ENCODE data around the gene NEDD4. TPM values are rescaled to one million over a fixed set of nuclear protein-coding genes. Genes with fewer than 3 reads are reported as not detected.

Gene NEDD4
- total RNA-seq, 1 donor from 2014 or later = 24.1 TPM

GRCh38 chr15:55863911-55864310 lies 129.5 kb downstream of the NEDD4 start:
- peaks cover 27% of the 10 kb centered on the region for H3K36me3 Mint-ChIP-seq (ENCODE audit: unreplicated experiment)
- no peaks in the 10 kb centered on the region for H3K9me3 Mint-ChIP-seq (ENCODE audit: unreplicated experiment)
- no peaks in the 10 kb centered on the region for H3K27me3 Mint-ChIP-seq (ENCODE audit: unreplicated experiment)
- TF ChIP-seq, protein P1, sequence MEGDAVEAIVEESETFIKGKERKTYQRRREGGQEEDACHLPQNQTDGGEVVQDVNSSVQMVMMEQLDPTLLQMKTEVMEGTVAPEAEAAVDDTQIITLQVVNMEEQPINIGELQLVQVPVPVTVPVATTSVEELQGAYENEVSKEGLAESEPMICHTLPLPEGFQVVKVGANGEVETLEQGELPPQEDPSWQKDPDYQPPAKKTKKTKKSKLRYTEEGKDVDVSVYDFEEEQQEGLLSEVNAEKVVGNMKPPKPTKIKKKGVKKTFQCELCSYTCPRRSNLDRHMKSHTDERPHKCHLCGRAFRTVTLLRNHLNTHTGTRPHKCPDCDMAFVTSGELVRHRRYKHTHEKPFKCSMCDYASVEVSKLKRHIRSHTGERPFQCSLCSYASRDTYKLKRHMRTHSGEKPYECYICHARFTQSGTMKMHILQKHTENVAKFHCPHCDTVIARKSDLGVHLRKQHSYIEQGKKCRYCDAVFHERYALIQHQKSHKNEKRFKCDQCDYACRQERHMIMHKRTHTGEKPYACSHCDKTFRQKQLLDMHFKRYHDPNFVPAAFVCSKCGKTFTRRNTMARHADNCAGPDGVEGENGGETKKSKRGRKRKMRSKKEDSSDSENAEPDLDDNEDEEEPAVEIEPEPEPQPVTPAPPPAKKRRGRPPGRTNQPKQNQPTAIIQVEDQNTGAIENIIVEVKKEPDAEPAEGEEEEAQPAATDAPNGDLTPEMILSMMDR (IDR thresholded peaks at IDR 0.05) = no peak
- DNase-seq (ENCODE audit: extremely low spot score, unreplicated experiment) = no peak
- peaks cover 3% of the 10 kb centered on the region for H3K4me1 Mint-ChIP-seq (ENCODE audit: unreplicated experiment)
- no peak overlapping the region for H3K27ac Mint-ChIP-seq (ENCODE audit: unreplicated experiment)
- no peak overlapping the region for H3K4me3 Mint-ChIP-seq (ENCODE audit: unreplicated experiment)

DNA sequence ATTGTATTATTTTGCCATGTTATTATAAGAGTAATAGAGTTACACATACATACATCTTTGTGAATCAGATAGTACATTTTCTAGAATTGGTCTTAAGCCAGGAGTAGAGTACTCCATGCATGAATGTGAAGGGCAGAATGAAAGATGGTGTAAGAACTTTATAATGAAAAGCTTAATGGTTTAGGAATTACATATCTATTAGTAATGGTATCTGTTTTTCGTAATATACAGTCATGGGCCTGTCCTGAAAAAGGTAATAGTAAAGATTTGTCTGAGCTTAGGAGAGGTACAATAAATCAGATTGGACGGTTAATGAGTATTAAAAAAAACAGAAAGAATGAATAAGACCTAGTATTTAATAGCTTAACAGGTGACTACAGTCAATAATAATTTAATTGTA lies 132.3 kb downstream of the NEDD4 start:
- no peak overlapping the region for H3K27ac Mint-ChIP-seq (ENCODE audit: unreplicated experiment)
- TF ChIP-seq, protein P1 (IDR thresholded peaks at IDR 0.05) = no peak
- no peaks in the 10 kb centered on the region for H3K9me3 Mint-ChIP-seq (ENCODE audit: unreplicated experiment)
- no peak for DNase-seq (ENCODE audit: extremely low spot score, unreplicated experiment)
- no peak overlapping the region for H3K4me3 Mint-ChIP-seq (ENCODE audit: unreplicated experiment)
- peaks cover 3% of the 10 kb centered on the region for H3K4me1 Mint-ChIP-seq (ENCODE audit: unreplicated experiment)
- no peaks in the 10 kb centered on the region for H3K27me3 Mint-ChIP-seq (ENCODE audit: unreplicated experiment)
- H3K36me3 Mint-ChIP-seq (ENCODE audit: unreplicated experiment) = peaks cover 37% of the 10 kb centered on the region

GRCh38 chr15:55860468-55860867 lies 132.9 kb downstream of the NEDD4 start:
- Mint-ChIP-seq H3K9me3 (ENCODE audit: unreplicated experiment) (no peaks in the 10 kb centered on the region), H3K4me3 (ENCODE audit: unreplicated experiment) (no peak overlapping the region), H3K27me3 (ENCODE audit: unreplicated experiment) (no peaks in the 10 kb centered on the region), H3K4me1 (ENCODE audit: unreplicated experiment) (peaks cover under 1% of the 10 kb centered on the region), H3K27ac (ENCODE audit: unreplicated experiment) (no peak overlapping the region), H3K36me3 (ENCODE audit: unreplicated experiment) (peaks cover 37% of the 10 kb centered on the region)
- no peak for DNase-seq (ENCODE audit: extremely low spot score, unreplicated experiment)
- TF ChIP-seq, protein P1 (IDR thresholded peaks at IDR 0.05) = no peak

DNA sequence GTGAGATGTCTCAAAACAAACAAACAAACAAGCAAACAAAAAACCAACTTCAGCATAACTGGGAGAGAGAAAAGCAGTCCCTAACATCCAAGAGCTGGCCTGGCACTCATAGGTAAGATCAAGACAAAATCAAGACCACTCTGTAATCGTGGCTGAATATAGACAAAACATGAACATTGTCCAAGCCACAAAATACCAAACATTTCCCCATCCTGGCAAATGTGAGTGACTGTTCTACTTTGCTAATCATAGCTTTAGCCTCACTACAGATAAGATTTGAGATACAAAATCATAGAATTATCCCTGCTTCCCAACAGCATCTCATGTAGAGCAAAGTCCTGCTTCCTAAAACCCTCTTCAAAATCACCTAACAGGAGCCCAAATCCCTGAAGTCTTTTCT lies 133.7 kb downstream of the NEDD4 start:
- no peaks in the 10 kb centered on the region for H3K9me3 Mint-ChIP-seq (ENCODE audit: unreplicated experiment)
- no peak overlapping the region for H3K27ac Mint-ChIP-seq (ENCODE audit: unreplicated experiment)
- H3K4me1 Mint-ChIP-seq (ENCODE audit: unreplicated experiment) = no peaks in the 10 kb centered on the region
- H3K36me3 Mint-ChIP-seq (ENCODE audit: unreplicated experiment) = peaks cover 45% of the 10 kb centered on the region
- H3K4me3 Mint-ChIP-seq (ENCODE audit: unreplicated experiment) = no peak overlapping the region
- H3K27me3 Mint-ChIP-seq (ENCODE audit: unreplicated experiment) = no peaks in the 10 kb centered on the region
- TF ChIP-seq, protein P1 (IDR thresholded peaks at IDR 0.05) = no peak
- no peak for DNase-seq (ENCODE audit: extremely low spot score, unreplicated experiment)

GRCh38 chr15:55858661-55859060 lies 134.8 kb downstream of the NEDD4 start:
- DNase-seq (ENCODE audit: extremely low spot score, unreplicated experiment) = no peak
- H3K4me1 Mint-ChIP-seq (ENCODE audit: unreplicated experiment) = no peaks in the 10 kb centered on the region
- no peaks in the 10 kb centered on the region for H3K27me3 Mint-ChIP-seq (ENCODE audit: unreplicated experiment)
- TF ChIP-seq, protein P1 (IDR thresholded peaks at IDR 0.05) = no peak
- H3K9me3 Mint-ChIP-seq (ENCODE audit: unreplicated experiment) = no peaks in the 10 kb centered on the region
- H3K4me3 Mint-ChIP-seq (ENCODE audit: unreplicated experiment) = no peak overlapping the region
- no peak overlapping the region for H3K27ac Mint-ChIP-seq (ENCODE audit: unreplicated experiment)
- peaks cover 45% of the 10 kb centered on the region for H3K36me3 Mint-ChIP-seq (ENCODE audit: unreplicated experiment)

All from osteocyte (in vitro differentiated cells).